ENCODE results near the gene PDLIM5. TPM values are rescaled to one million over a fixed set of nuclear protein-coding genes. Genes with fewer than 3 reads are reported as not detected.

The PDLIM5 gene
- total RNA-seq, 1 donor from 2014 or later: 71.0 TPM

- Mint-ChIP-seq H3K27me3 (ENCODE audit: low read depth) (no peaks in the 10 kb centered on the region), H3K4me1 (peaks cover 53% of the 10 kb centered on the region), H3K27ac (ENCODE audit: unreplicated experiment) (no peak overlapping the region), H3K4me3 (no peak overlapping the region), H3K36me3 (ENCODE audit: low read depth) (peaks cover 4% of the 10 kb centered on the region), H3K9me3 (no peaks in the 10 kb centered on the region)
- no peak for DNase-seq (ENCODE audit: low read depth, low spot score)
- no peak for TF ChIP-seq CTCF (conservative IDR thresholded peaks at IDR 0.05)
These were observed 122.9 kb downstream of the PDLIM5 start for GRCh38 chr4:94574616-94575015.

- Mint-ChIP-seq H3K27ac (ENCODE audit: unreplicated experiment) (no peak overlapping the region), H3K36me3 (ENCODE audit: low read depth) (peaks cover 4% of the 10 kb centered on the region), H3K27me3 (ENCODE audit: low read depth) (no peaks in the 10 kb centered on the region), H3K4me1 (peaks cover 43% of the 10 kb centered on the region), H3K9me3 (no peaks in the 10 kb centered on the region), H3K4me3 (no peak overlapping the region)
- DNase-seq (ENCODE audit: low read depth, low spot score): no peak
- no peak for TF ChIP-seq CTCF (conservative IDR thresholded peaks at IDR 0.05)
These were observed 123.9 kb downstream of the PDLIM5 start for GRCh38 chr4:94575652-94576051.

- H3K4me3 Mint-ChIP-seq: no peak overlapping the region
- H3K27me3 Mint-ChIP-seq (ENCODE audit: low read depth): no peaks in the 10 kb centered on the region
- peaks cover 37% of the 10 kb centered on the region for H3K4me1 Mint-ChIP-seq
- peaks cover 4% of the 10 kb centered on the region for H3K36me3 Mint-ChIP-seq (ENCODE audit: low read depth)
- no peaks in the 10 kb centered on the region for H3K9me3 Mint-ChIP-seq
- no peak for DNase-seq (ENCODE audit: low read depth, low spot score)
- H3K27ac Mint-ChIP-seq (ENCODE audit: unreplicated experiment): no peak overlapping the region
- no peak for TF ChIP-seq CTCF (conservative IDR thresholded peaks at IDR 0.05)
These were observed 124.5 kb downstream of the PDLIM5 start for GRCh38 chr4:94576210-94576609.

- DNase-seq (ENCODE audit: low read depth, low spot score): no peak
- Mint-ChIP-seq H3K27me3 (ENCODE audit: low read depth) (no peaks in the 10 kb centered on the region), H3K36me3 (ENCODE audit: low read depth) (peaks cover 4% of the 10 kb centered on the region), H3K4me3 (no peak overlapping the region), H3K9me3 (no peaks in the 10 kb centered on the region), H3K27ac (ENCODE audit: unreplicated experiment) (peak overlapping the region; percentile 90), H3K4me1 (peaks cover 28% of the 10 kb centered on the region)
- no peak for TF ChIP-seq CTCF (conservative IDR thresholded peaks at IDR 0.05)
These were observed 125.4 kb downstream of the PDLIM5 start for GRCh38 chr4:94577136-94577535.

GRCh38 chr4:94578195-94578594 is 126.5 kb downstream of the PDLIM5 start:
- no peak for TF ChIP-seq CTCF (conservative IDR thresholded peaks at IDR 0.05)
- Mint-ChIP-seq H3K4me1 (peaks cover 22% of the 10 kb centered on the region), H3K9me3 (no peaks in the 10 kb centered on the region)

GRCh38 chr4:94581766-94582165 is 130.0 kb downstream of the PDLIM5 start:
- no peak for DNase-seq (ENCODE audit: low read depth, low spot score)
- Mint-ChIP-seq H3K4me1 (peaks cover 6% of the 10 kb centered on the region), H3K27ac (ENCODE audit: unreplicated experiment) (no peak overlapping the region), H3K4me3 (no peak overlapping the region), H3K36me3 (ENCODE audit: low read depth) (peaks cover 5% of the 10 kb centered on the region), H3K9me3 (no peaks in the 10 kb centered on the region), H3K27me3 (ENCODE audit: low read depth) (no peaks in the 10 kb centered on the region)
- TF ChIP-seq CTCF (conservative IDR thresholded peaks at IDR 0.05): no peak

More at GRCh38 chr4:94578195-94578594, 126.5 kb downstream of the PDLIM5 start:
- Mint-ChIP-seq H3K27ac (ENCODE audit: unreplicated experiment) (no peak overlapping the region), H3K36me3 (ENCODE audit: low read depth) (peaks cover 4% of the 10 kb centered on the region), H3K27me3 (ENCODE audit: low read depth) (no peaks in the 10 kb centered on the region), H3K4me3 (no peak overlapping the region)
- DNase-seq (ENCODE audit: low read depth, low spot score): no peak

Data from neural crest cell (in vitro differentiated cells).